GM23338 (cell line): ENCODE measurements around the gene C11orf42. TPM values are rescaled to one million over a fixed set of nuclear protein-coding genes. Genes with fewer than 3 reads are reported as not detected.

Source experiments
- ATAC-seq: fragments of 200-7000 bp; cut with Tn5 transposase; 3 replicates; pipeline ENCODE4 v1.9.1; 2020
- DNase-seq: peaks from one replicate; pipeline ENCODE4 v3.0.0-alpha.2; 2015; ENCODE audit warnings: low spot score
- H2AFZ ChIP-seq: fragments of 200-600 bp; sonication (generic); 2 replicates; pipeline ENCODE4 v1.8.0; 2016; ENCODE audit warnings: antibody characterized with exemption, mild to moderate bottlenecking, moderate library complexity
- H3F3A ChIP-seq: fragments of 200-600 bp; sonication (generic); replicated peaks from 2 replicates; pipeline ENCODE4 v1.8.0; 2017; ENCODE audit warnings: antibody characterized with exemption, mixed run types, low read depth
- H3K27ac ChIP-seq: fragments of 200-600 bp; sonication (generic); 2 replicates; pipeline ENCODE4 v1.6.1; 2016; ENCODE audit warnings: low read depth
- H3K27me3 ChIP-seq: fragments of 200-600 bp; sonication (generic); 2 replicates; pipeline ENCODE4 v1.8.0; 2016; ENCODE audit warnings: mild to moderate bottlenecking, mixed run types, moderate library complexity; ENCODE audit not compliant: insufficient read depth
- H3K36me3 ChIP-seq: fragments of 200-600 bp; sonication (generic); 2 replicates; pipeline ENCODE4 v1.8.0; 2016; ENCODE audit warnings: mild to moderate bottlenecking; ENCODE audit not compliant: insufficient read depth
- H3K4me1 ChIP-seq: fragments of 200-600 bp; sonication (generic); 2 replicates; pipeline ENCODE4 v1.8.0; 2016; ENCODE audit warnings: mild to moderate bottlenecking, moderate library complexity; ENCODE audit not compliant: insufficient read depth
- H3K4me2 ChIP-seq: fragments of 200-600 bp; sonication (generic); 2 replicates; pipeline ENCODE4 v1.7.1; 2017; ENCODE audit warnings: mixed run types
- H3K4me3 ChIP-seq: fragments of 200-600 bp; sonication (generic); 2 replicates; pipeline ENCODE4 v1.6.1; 2016; ENCODE audit warnings: mixed run types
- H3K79me2 ChIP-seq: fragments of 200-600 bp; sonication (generic); replicated peaks from 2 replicates; pipeline ENCODE4 v1.8.0; 2017; ENCODE audit warnings: mild to moderate bottlenecking; ENCODE audit not compliant: insufficient read depth
- H3K9me2 ChIP-seq: fragments of 200-600 bp; sonication (generic); 2 replicates; pipeline ENCODE4 v1.8.0; 2017; ENCODE audit not compliant: insufficient read depth
- H4K20me1 ChIP-seq: fragments of 200-600 bp; sonication (generic); replicated peaks from 2 replicates; pipeline ENCODE4 v1.8.0; 2017; ENCODE audit warnings: mild to moderate bottlenecking; ENCODE audit not compliant: insufficient read depth
- H3K27ac Mint-ChIP-seq: 2 replicates; pipeline ENCODE4 v1.8.0; 2020; ENCODE audit warnings: inconsistent platforms, mild to moderate bottlenecking, moderate library complexity, mixed read lengths
- H3K27me3 Mint-ChIP-seq: 3 replicates; pipeline ENCODE4 v1.8.0; 2022; ENCODE audit warnings: low read depth, mild to moderate bottlenecking, moderate library complexity, mixed read lengths, inconsistent platforms; ENCODE audit not compliant: insufficient read depth, poor library complexity
- H3K36me3 Mint-ChIP-seq: 3 replicates; pipeline ENCODE4 v1.8.0; 2021; ENCODE audit warnings: low read depth, mild to moderate bottlenecking, inconsistent platforms, moderate library complexity, mixed read lengths
- H3K4me1 Mint-ChIP-seq: 3 replicates; pipeline ENCODE4 v1.8.0; 2020; ENCODE audit warnings: mild to moderate bottlenecking, inconsistent platforms, mixed read lengths
- H3K4me3 Mint-ChIP-seq: 3 replicates; pipeline ENCODE4 v1.8.0; 2021; ENCODE audit warnings: moderate library complexity, mild to moderate bottlenecking, inconsistent platforms, mixed read lengths
- H3K9me3 Mint-ChIP-seq: 3 replicates; pipeline ENCODE4 v1.8.0; 2020; ENCODE audit warnings: moderate library complexity, mild to moderate bottlenecking, inconsistent platforms, mixed read lengths
- CREB1 ChIP-seq: fragments of 250-450 bp; sonication (Bioruptor Pico); IDR thresholded peaks from 2 replicates; pipeline ENCODE4 v1.5.0; 2020; ENCODE audit warnings: low read depth, mild to moderate bottlenecking, moderate library complexity
- EZH2 ChIP-seq: fragments of 200-600 bp; sonication (generic); IDR thresholded peaks from one replicate; pipeline ENCODE4 v1.8.0; 2017; ENCODE audit warnings: antibody characterized with exemption, mild to moderate bottlenecking, low read depth; ENCODE audit not compliant: unreplicated experiment
- EZH2phosphoT487 ChIP-seq: fragments of 200-600 bp; sonication (generic); IDR thresholded peaks from one replicate; pipeline ENCODE4 v1.8.1; 2018; ENCODE audit warnings: antibody characterized with exemption; ENCODE audit not compliant: unreplicated experiment
- JUNB ChIP-seq: IDR thresholded peaks from one replicate; pipeline ENCODE4 v1.6.1; 2016; ENCODE audit warnings: antibody characterized with exemption; ENCODE audit not compliant: unreplicated experiment
- NANOG ChIP-seq: IDR thresholded peaks from 2 replicates; pipeline ENCODE4 v1.6.1; 2016; ENCODE audit warnings: antibody characterized with exemption, borderline replicate concordance
- POLR2AphosphoS5 ChIP-seq: IDR thresholded peaks from 2 replicates; pipeline ENCODE4 v1.6.1; 2016; ENCODE audit warnings: antibody characterized with exemption, low read depth
- STAT1 ChIP-seq: IDR thresholded peaks from one replicate; pipeline ENCODE4 v1.6.1; 2016; ENCODE audit warnings: antibody characterized with exemption; ENCODE audit not compliant: unreplicated experiment
- ZNF114 ChIP-seq: fragments of 250-450 bp; sonication (Bioruptor Pico); IDR thresholded peaks from 2 replicates; pipeline ENCODE4 v1.5.0; 2020; ENCODE audit warnings: mild to moderate bottlenecking, moderate library complexity
- ZNF331 ChIP-seq: fragments of 250-450 bp; sonication (Bioruptor Pico); IDR thresholded peaks from 2 replicates; pipeline ENCODE4 v1.5.0; 2020; ENCODE audit warnings: low read depth, mild to moderate bottlenecking, moderate library complexity
- polyA plus RNA-seq: library from polyadenylated mRNA; unstranded; fragments of >200 nt; fragmentation: Nextera tagmentation; extraction: Ambion mirVana; gene quantifications from 2 replicates; pipeline ENCODE4 v1.2.1, GENCODE V29; 2016
- total RNA-seq: library from RNA; depleted of rRNA; stranded (reverse); fragments of >200 nt; shearing (Covaris generic); gene quantifications from 2 replicates; pipeline ENCODE4 v1.2.3, GENCODE V29; 2014
- TF ChIP-seq, protein P1 (sequence below): IDR thresholded peaks from one replicate; pipeline ENCODE4 v1.6.1; 2018; ENCODE audit warnings: antibody characterized with exemption; ENCODE audit not compliant: unreplicated experiment
- TF ChIP-seq, protein P2 (sequence below), 2 experiments: fragments of 200-600 bp in 1 of 2; sonication (generic) in 1 of 2; conservative IDR thresholded peaks; 2 replicates each; pipeline versions ENCODE4 v1.5.1 to v1.6.1; 2016 to 2017; ENCODE audit warnings: antibody characterized with exemption in 2 of 2, low read depth in 2 of 2, mild to moderate bottlenecking in 2 of 2, moderate library complexity in 1 of 2
- TF ChIP-seq, protein P3 (sequence below): fragments of 250-450 bp; sonication (Bioruptor Pico); IDR thresholded peaks from 2 replicates; pipeline ENCODE4 v1.5.0; 2020; ENCODE audit warnings: mild to moderate bottlenecking, moderate library complexity
- TF ChIP-seq, protein P4 (sequence below): IDR thresholded peaks from 2 replicates; pipeline ENCODE4 v1.6.1; 2016; ENCODE audit warnings: antibody characterized with exemption

The C11orf42 gene
- total and polyA plus RNA-seq, 2 experiments from 2014 or later: not detected

DNA sequence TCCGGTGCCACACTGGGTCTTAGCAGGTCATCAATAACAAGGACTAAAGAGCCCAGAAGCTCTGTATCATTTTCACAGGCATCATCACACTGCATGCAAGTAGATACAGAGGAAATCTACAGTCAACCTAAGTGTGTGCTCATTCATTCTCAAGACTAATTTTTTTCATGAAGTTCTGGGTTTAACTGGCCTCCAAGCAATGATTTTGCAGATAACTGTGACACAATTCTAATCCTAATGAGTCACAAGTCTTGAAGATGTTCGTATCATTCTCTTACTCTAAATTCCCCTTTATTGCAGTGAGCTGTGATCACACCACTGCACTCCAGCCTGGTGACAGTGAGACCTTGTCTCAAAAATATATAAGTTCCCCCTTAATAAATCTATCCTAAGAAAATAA is 3.9 kb upstream of the C11orf42 start:
- Histone ChIP-seq H2AFZ (no peak overlapping the region), H3K36me3 (no peaks in the 10 kb centered on the region), H3K9me2 (no peaks in the 10 kb centered on the region), H3K4me1 (peaks cover 7% of the 10 kb centered on the region; the same call in 1 of the 2 replicates), H3F3A (no peaks in the 10 kb centered on the region), H3K27me3 (no peaks in the 10 kb centered on the region), H3K27ac (no peak overlapping the region), H3K79me2 (no peaks in the 10 kb centered on the region), H3K4me2 (no peak overlapping the region), H3K4me3 (no peak overlapping the region), H4K20me1 (peaks cover 3% of the 10 kb centered on the region; the same call in 1 of the 2 replicates)
- Mint-ChIP-seq H3K4me1 (peaks cover 8% of the 10 kb centered on the region), H3K4me3 (no peak overlapping the region), H3K27me3 (peaks cover 2% of the 10 kb centered on the region), H3K27ac (no peak overlapping the region), H3K36me3 (no peaks in the 10 kb centered on the region), H3K9me3 (no peaks in the 10 kb centered on the region)
- ATAC-seq (no peak), DNase-seq (no peak)
- TF ChIP-seq, protein P1, sequence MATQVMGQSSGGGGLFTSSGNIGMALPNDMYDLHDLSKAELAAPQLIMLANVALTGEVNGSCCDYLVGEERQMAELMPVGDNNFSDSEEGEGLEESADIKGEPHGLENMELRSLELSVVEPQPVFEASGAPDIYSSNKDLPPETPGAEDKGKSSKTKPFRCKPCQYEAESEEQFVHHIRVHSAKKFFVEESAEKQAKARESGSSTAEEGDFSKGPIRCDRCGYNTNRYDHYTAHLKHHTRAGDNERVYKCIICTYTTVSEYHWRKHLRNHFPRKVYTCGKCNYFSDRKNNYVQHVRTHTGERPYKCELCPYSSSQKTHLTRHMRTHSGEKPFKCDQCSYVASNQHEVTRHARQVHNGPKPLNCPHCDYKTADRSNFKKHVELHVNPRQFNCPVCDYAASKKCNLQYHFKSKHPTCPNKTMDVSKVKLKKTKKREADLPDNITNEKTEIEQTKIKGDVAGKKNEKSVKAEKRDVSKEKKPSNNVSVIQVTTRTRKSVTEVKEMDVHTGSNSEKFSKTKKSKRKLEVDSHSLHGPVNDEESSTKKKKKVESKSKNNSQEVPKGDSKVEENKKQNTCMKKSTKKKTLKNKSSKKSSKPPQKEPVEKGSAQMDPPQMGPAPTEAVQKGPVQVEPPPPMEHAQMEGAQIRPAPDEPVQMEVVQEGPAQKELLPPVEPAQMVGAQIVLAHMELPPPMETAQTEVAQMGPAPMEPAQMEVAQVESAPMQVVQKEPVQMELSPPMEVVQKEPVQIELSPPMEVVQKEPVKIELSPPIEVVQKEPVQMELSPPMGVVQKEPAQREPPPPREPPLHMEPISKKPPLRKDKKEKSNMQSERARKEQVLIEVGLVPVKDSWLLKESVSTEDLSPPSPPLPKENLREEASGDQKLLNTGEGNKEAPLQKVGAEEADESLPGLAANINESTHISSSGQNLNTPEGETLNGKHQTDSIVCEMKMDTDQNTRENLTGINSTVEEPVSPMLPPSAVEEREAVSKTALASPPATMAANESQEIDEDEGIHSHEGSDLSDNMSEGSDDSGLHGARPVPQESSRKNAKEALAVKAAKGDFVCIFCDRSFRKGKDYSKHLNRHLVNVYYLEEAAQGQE: no peak
- TF ChIP-seq JUNB: no peak
- TF ChIP-seq NANOG: no peak
- TF ChIP-seq, protein P2, sequence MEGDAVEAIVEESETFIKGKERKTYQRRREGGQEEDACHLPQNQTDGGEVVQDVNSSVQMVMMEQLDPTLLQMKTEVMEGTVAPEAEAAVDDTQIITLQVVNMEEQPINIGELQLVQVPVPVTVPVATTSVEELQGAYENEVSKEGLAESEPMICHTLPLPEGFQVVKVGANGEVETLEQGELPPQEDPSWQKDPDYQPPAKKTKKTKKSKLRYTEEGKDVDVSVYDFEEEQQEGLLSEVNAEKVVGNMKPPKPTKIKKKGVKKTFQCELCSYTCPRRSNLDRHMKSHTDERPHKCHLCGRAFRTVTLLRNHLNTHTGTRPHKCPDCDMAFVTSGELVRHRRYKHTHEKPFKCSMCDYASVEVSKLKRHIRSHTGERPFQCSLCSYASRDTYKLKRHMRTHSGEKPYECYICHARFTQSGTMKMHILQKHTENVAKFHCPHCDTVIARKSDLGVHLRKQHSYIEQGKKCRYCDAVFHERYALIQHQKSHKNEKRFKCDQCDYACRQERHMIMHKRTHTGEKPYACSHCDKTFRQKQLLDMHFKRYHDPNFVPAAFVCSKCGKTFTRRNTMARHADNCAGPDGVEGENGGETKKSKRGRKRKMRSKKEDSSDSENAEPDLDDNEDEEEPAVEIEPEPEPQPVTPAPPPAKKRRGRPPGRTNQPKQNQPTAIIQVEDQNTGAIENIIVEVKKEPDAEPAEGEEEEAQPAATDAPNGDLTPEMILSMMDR (conservative IDR thresholded peaks at IDR 0.05; ENCODE audit: low read depth in 2 of 2): no peak
- no peak for TF ChIP-seq STAT1
- TF ChIP-seq CREB1 (CRISPR knock-in tag): no peak
- TF ChIP-seq EZH2: no peak
- no peak for TF ChIP-seq ZNF114 (CRISPR knock-in tag)
- TF ChIP-seq EZH2phosphoT487: no peak
- TF ChIP-seq, protein P3, sequence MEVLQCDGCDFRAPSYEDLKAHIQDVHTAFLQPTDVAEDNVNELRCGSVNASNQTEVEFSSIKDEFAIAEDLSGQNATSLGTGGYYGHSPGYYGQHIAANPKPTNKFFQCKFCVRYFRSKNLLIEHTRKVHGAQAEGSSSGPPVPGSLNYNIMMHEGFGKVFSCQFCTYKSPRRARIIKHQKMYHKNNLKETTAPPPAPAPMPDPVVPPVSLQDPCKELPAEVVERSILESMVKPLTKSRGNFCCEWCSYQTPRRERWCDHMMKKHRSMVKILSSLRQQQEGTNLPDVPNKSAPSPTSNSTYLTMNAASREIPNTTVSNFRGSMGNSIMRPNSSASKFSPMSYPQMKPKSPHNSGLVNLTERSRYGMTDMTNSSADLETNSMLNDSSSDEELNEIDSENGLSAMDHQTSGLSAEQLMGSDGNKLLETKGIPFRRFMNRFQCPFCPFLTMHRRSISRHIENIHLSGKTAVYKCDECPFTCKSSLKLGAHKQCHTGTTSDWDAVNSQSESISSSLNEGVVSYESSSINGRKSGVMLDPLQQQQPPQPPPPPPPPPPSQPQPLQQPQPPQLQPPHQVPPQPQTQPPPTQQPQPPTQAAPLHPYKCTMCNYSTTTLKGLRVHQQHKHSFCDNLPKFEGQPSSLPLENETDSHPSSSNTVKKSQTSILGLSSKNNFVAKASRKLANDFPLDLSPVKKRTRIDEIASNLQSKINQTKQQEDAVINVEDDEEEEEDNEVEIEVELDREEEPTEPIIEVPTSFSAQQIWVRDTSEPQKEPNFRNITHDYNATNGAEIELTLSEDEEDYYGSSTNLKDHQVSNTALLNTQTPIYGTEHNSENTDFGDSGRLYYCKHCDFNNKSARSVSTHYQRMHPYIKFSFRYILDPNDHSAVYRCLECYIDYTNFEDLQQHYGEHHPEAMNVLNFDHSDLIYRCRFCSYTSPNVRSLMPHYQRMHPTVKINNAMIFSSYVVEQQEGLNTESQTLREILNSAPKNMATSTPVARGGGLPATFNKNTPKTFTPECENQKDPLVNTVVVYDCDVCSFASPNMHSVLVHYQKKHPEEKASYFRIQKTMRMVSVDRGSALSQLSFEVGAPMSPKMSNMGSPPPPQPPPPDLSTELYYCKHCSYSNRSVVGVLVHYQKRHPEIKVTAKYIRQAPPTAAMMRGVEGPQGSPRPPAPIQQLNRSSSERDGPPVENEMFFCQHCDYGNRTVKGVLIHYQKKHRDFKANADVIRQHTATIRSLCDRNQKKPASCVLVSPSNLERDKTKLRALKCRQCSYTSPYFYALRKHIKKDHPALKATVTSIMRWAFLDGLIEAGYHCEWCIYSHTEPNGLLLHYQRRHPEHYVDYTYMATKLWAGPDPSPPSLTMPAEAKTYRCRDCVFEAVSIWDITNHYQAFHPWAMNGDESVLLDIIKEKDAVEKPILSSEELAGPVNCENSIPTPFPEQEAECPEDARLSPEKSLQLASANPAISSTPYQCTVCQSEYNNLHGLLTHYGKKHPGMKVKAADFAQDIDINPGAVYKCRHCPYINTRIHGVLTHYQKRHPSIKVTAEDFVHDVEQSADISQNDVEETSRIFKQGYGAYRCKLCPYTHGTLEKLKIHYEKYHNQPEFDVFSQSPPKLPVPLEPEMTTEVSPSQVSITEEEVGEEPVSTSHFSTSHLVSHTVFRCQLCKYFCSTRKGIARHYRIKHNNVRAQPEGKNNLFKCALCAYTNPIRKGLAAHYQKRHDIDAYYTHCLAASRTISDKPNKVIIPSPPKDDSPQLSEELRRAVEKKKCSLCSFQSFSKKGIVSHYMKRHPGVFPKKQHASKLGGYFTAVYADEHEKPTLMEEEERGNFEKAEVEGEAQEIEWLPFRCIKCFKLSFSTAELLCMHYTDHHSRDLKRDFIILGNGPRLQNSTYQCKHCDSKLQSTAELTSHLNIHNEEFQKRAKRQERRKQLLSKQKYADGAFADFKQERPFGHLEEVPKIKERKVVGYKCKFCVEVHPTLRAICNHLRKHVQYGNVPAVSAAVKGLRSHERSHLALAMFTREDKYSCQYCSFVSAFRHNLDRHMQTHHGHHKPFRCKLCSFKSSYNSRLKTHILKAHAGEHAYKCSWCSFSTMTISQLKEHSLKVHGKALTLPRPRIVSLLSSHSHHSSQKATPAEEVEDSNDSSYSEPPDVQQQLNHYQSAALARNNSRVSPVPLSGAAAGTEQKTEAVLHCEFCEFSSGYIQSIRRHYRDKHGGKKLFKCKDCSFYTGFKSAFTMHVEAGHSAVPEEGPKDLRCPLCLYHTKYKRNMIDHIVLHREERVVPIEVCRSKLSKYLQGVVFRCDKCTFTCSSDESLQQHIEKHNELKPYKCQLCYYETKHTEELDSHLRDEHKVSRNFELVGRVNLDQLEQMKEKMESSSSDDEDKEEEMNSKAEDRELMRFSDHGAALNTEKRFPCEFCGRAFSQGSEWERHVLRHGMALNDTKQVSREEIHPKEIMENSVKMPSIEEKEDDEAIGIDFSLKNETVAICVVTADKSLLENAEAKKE: no peak
- TF ChIP-seq ZNF331 (CRISPR knock-in tag): no peak
- TF ChIP-seq POLR2AphosphoS5: no peak
- TF ChIP-seq, protein P4, sequence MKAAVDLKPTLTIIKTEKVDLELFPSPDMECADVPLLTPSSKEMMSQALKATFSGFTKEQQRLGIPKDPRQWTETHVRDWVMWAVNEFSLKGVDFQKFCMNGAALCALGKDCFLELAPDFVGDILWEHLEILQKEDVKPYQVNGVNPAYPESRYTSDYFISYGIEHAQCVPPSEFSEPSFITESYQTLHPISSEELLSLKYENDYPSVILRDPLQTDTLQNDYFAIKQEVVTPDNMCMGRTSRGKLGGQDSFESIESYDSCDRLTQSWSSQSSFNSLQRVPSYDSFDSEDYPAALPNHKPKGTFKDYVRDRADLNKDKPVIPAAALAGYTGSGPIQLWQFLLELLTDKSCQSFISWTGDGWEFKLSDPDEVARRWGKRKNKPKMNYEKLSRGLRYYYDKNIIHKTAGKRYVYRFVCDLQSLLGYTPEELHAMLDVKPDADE: no peak
